ENCODE results near the gene USP49. TPM values are rescaled to one million over a fixed set of nuclear protein-coding genes. Genes with fewer than 3 reads are reported as not detected.

The USP49 gene
- total RNA-seq, 1 experiment from 2014 or later, result 6.9 TPM

DNA sequence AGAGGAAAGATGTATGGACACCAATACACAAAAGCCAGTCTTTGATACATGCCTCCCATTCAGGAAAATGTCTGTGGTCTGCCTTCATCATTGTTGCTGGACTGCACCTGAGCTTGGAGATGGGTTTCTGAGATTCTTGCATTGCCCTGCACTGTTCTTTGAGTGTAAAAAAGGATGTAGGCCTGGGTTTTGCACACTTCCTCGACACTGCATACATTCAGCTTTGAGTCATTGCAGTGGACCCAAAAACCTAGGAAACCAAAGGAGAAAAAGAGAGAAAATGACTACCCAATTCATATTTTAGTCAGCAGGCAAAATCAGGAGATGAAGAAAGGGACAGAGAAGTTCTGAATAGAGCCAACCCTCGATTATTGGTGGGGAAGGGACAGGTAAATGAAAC, 98.7 kb downstream of the USP49 start:
- CTCF ChIA-PET, result no interaction called here
- intact Hi-C loops (cut with micrococcal nuclease), result no loop called here
- no peak for ATAC-seq
- Histone ChIP-seq H3K27ac (ENCODE audit: low read depth, low read length) (no peak overlapping the region), H3K9me3 (ENCODE audit: control insufficient read depth in 1 of 2, insufficient read depth in 1 of 2, low read depth in 1 of 2, low read length in 2 of 2) (no peaks in the 10 kb centered on the region), H3K4me3 (replicated peaks in 1 of 2; ENCODE audit: low read depth in 1 of 2, low read length in 2 of 2) (no peak overlapping the region), H2AFZ (ENCODE audit: low read depth, low read length, poor library complexity, severe bottlenecking) (no peak overlapping the region), H3K9me2 (ENCODE audit: insufficient read depth) (no peaks in the 10 kb centered on the region), H3K36me3 (ENCODE audit: control insufficient read depth in 1 of 2, insufficient read depth in 2 of 2, low read length in 2 of 2) (peaks cover 11 to 15% of the 10 kb centered on the region in 2 experiments; a peak in 3 of 4 replicates), H3K4me2 (ENCODE audit: low read length) (no peak overlapping the region), H3K9ac (ENCODE audit: low read length) (no peak overlapping the region), H3K4me1 (ENCODE audit: control insufficient read depth in 1 of 2, insufficient read depth in 2 of 2, low read length in 2 of 2) (no peaks in the 10 kb centered on the region), H4K20me1 (ENCODE audit: insufficient read depth) (no peaks in the 10 kb centered on the region), H3K27me3 (ENCODE audit: insufficient read depth, low read length) (no peaks in the 10 kb centered on the region), H3K79me2 (ENCODE audit: insufficient read depth, low read length) (no peaks in the 10 kb centered on the region)
- POLR2A ChIA-PET, result no interaction called here
- DNase-seq (ENCODE audit: low read depth, low spot score), result no peak
- RAD21 ChIA-PET (ENCODE audit: low non-redundant PET in 1 of 2, low total read pairs in 2 of 2, uncharacterized antibody in 2 of 2, unreplicated experiment in 2 of 2), result no interaction called here
- no peak for TF ChIP-seq ZFX (IDR thresholded peaks at IDR 0.05)
- TF ChIP-seq YY1 (IDR thresholded peaks at IDR 0.05; ENCODE audit: extremely low read depth, insufficient replicate concordance, low read depth, low read length), result no peak
- TF ChIP-seq SRF (IDR thresholded peaks at IDR 0.05; ENCODE audit: low read depth), result no peak
- TF ChIP-seq JUND (IDR thresholded peaks at IDR 0.05), result no peak
- no peak for TF ChIP-seq CBX3 (IDR thresholded peaks at IDR 0.05; ENCODE audit: low read depth)
- no peak for TF ChIP-seq ZNF274 (IDR thresholded peaks at IDR 0.05; ENCODE audit: low read depth, low read length)
- no peak for TF ChIP-seq EZH2phosphoT487 (IDR thresholded peaks at IDR 0.05; ENCODE audit: borderline replicate concordance)
- TF ChIP-seq CEBPB (IDR thresholded peaks at IDR 0.05; ENCODE audit: low read depth), result no peak
- no peak for TF ChIP-seq POLR2A (IDR thresholded peaks at IDR 0.05; ENCODE audit: borderline replicate concordance, extremely low read depth, insufficient read depth, insufficient read length)
- no peak for TF ChIP-seq SIN3A (IDR thresholded peaks at IDR 0.05; ENCODE audit: low read depth)
- TF ChIP-seq TCF7L2 (IDR thresholded peaks at IDR 0.05; ENCODE audit: borderline replicate concordance, extremely low read depth, insufficient read depth, insufficient read length), result no peak
- TF ChIP-seq ELF1 (IDR thresholded peaks at IDR 0.05; ENCODE audit: borderline replicate concordance, low read depth), result no peak
- no peak for TF ChIP-seq RAD21 (IDR thresholded peaks at IDR 0.05; ENCODE audit: low read depth)
- TF ChIP-seq CTCF (IDR thresholded peaks at IDR 0.05 in 2 of 3, conservative IDR thresholded peaks at IDR 0.05 in 1 of 3; ENCODE audit: borderline replicate concordance in 1 of 3, insufficient read depth in 1 of 3, low read depth in 2 of 3, low read length in 2 of 3), result no peak
- no peak for TF ChIP-seq ZBTB33 (IDR thresholded peaks at IDR 0.05; ENCODE audit: extremely low read depth, insufficient replicate concordance, low read length)
- no TSS peak for BruUV-seq (replicated peaks)

Data from HCT116 (cell line).